Trophoblast cell (in vitro differentiated cells and primary cell): ENCODE data around the gene IFNA6.
A peak's percentile ranks its signal among the peaks of the same experiment; 100 is the strongest.

Experiments used
- DNase-seq, 2 donors: peaks; one replicate each; pipeline ENCODE4 v3.0.0-alpha.2; 2016
- H2AFZ ChIP-seq: 2 replicates; pipeline ENCODE4 v1.6.1; 2013; ENCODE audit warnings: low read length, moderate library complexity, mild to moderate bottlenecking; ENCODE audit not compliant: insufficient read depth, poor library complexity
- H2AK5ac ChIP-seq: 2 replicates; pipeline ENCODE4 v1.6.1; 2013; ENCODE audit warnings: mild to moderate bottlenecking, low read length
- H2BK120ac ChIP-seq: 2 replicates; pipeline ENCODE4 v1.6.1; 2013; ENCODE audit warnings: low read length, mild to moderate bottlenecking, moderate library complexity; ENCODE audit not compliant: insufficient read depth, poor library complexity
- H2BK12ac ChIP-seq: 2 replicates; pipeline ENCODE4 v1.6.1; 2013; ENCODE audit warnings: mild to moderate bottlenecking, low read length, moderate library complexity
- H2BK5ac ChIP-seq: 2 replicates; pipeline ENCODE4 v1.6.1; 2013; ENCODE audit warnings: low read length, low read depth, moderate library complexity, mild to moderate bottlenecking; ENCODE audit not compliant: poor library complexity
- H3K14ac ChIP-seq: 2 replicates; pipeline ENCODE4 v1.6.1; 2013; ENCODE audit warnings: mild to moderate bottlenecking, low read length
- H3K18ac ChIP-seq: 2 replicates; pipeline ENCODE4 v1.6.1; 2013; ENCODE audit warnings: mild to moderate bottlenecking, low read length
- H3K23ac ChIP-seq: 2 replicates; pipeline ENCODE4 v1.6.1; 2013; ENCODE audit warnings: low read length
- H3K27ac ChIP-seq: 2 replicates; pipeline ENCODE4 v1.5.1; 2013; ENCODE audit warnings: low read depth, mild to moderate bottlenecking, inconsistent platforms, low read length, moderate library complexity
- H3K27me3 ChIP-seq: 2 replicates; pipeline ENCODE4 v1.6.1; 2013; ENCODE audit warnings: inconsistent platforms, mild to moderate bottlenecking, low read length, moderate library complexity; ENCODE audit not compliant: insufficient read depth
- H3K36me3 ChIP-seq, 2 experiments: 1 replicate in 1 of 2; 2 replicates in 1 of 2; pipeline ENCODE4 v1.6.1; 2013; ENCODE audit warnings: low read length in 2 of 2, mild to moderate bottlenecking in 2 of 2, moderate library complexity in 1 of 2; ENCODE audit not compliant: insufficient read depth in 2 of 2, control insufficient read depth in 1 of 2
- H3K4ac ChIP-seq: 2 replicates; pipeline ENCODE4 v1.6.1; 2013; ENCODE audit warnings: low read depth, mild to moderate bottlenecking, low read length, moderate library complexity
- H3K4me1 ChIP-seq, 2 experiments: 1 replicate in 1 of 2; 2 replicates in 1 of 2; pipeline ENCODE4 v1.6.1; 2013; ENCODE audit warnings: low read length in 2 of 2, mild to moderate bottlenecking in 2 of 2, moderate library complexity in 1 of 2; ENCODE audit not compliant: insufficient read depth in 2 of 2, control insufficient read depth in 1 of 2
- H3K4me2 ChIP-seq: 2 replicates; pipeline ENCODE4 v1.6.1; 2013; ENCODE audit warnings: inconsistent platforms, mild to moderate bottlenecking, low read length, moderate library complexity
- H3K4me3 ChIP-seq: 2 replicates; pipeline ENCODE4 v1.5.1; 2013; ENCODE audit warnings: mild to moderate bottlenecking, low read depth, low read length, inconsistent platforms
- H3K79me1 ChIP-seq: one replicate; pipeline ENCODE4 v1.6.1; 2013; ENCODE audit warnings: low read length
- H3K79me2 ChIP-seq: 2 replicates; pipeline ENCODE4 v1.6.1; 2013; ENCODE audit warnings: low read length, mild to moderate bottlenecking; ENCODE audit not compliant: control insufficient read depth, insufficient read depth, poor library complexity
- H3K9ac ChIP-seq: 2 replicates; pipeline ENCODE4 v1.6.1; 2013; ENCODE audit warnings: mild to moderate bottlenecking, low read length
- H3K9me3 ChIP-seq: 2 replicates; pipeline ENCODE4 v1.6.1; 2013; ENCODE audit warnings: low read depth, mild to moderate bottlenecking, control low read depth, inconsistent platforms, low read length; ENCODE audit not compliant: insufficient read depth
- H4K12ac ChIP-seq: 2 replicates; pipeline ENCODE4 v1.6.1; 2013; ENCODE audit warnings: low read depth, mild to moderate bottlenecking, low read length, moderate library complexity
- H4K8ac ChIP-seq: 2 replicates; pipeline ENCODE4 v1.6.1; 2013; ENCODE audit warnings: low read depth, mild to moderate bottlenecking, low read length, moderate library complexity
- H4K91ac ChIP-seq: one replicate; pipeline ENCODE4 v1.6.1; 2013; ENCODE audit warnings: low read depth, mild to moderate bottlenecking, low read length, moderate library complexity
- WGBS: extraction: QIAGEN DNeasy Blood & Tissue Kit; methylation state at CpG from one replicate; pipeline ENCODE4 v1.1.7; 2013; ENCODE audit warnings: missing lambda C conversion rate; ENCODE audit not compliant: insufficient read length, insufficient coverage; ENCODE audit errors: extremely low coverage; 5-methylcytosine and 5-hydroxymethylcytosine counted together

Gene IFNA6

GRCh38 chr9:21316860-21317259, 33.8 kb downstream of the IFNA6 start:
- Histone ChIP-seq H3K4me1 (no peaks in the 10 kb centered on the region), H3K4ac (no peak overlapping the region), H3K4me2 (no peak overlapping the region), H2AFZ (no peak overlapping the region), H4K91ac (no peak overlapping the region), H3K9ac (no peak overlapping the region), H3K27ac (no peak overlapping the region), H2BK5ac (no peak overlapping the region), H2BK12ac (no peak overlapping the region), H2AK5ac (no peak overlapping the region), H4K8ac (no peak overlapping the region), H3K14ac (no peak overlapping the region), H3K27me3 (no peaks in the 10 kb centered on the region), H2BK120ac (no peak overlapping the region), H3K79me2 (no peaks in the 10 kb centered on the region), H3K79me1 (no peaks in the 10 kb centered on the region), H3K4me3 (no peak overlapping the region), H4K12ac (no peak overlapping the region), H3K9me3 (no peaks in the 10 kb centered on the region), H3K23ac (no peak overlapping the region), H3K36me3 (peaks cover 0 to 2% of the 10 kb centered on the region in 2 experiments), H3K18ac (no peak overlapping the region)
- WGBS, result no CpG with 5 or more reads among the region's 3 CpGs
- no peak for DNase-seq

- no peak overlapping the region for H2AFZ ChIP-seq
- no peak overlapping the region for H3K4me3 ChIP-seq
- no peak overlapping the region for H3K4ac ChIP-seq
- no peak overlapping the region for H3K27ac ChIP-seq
- no peak overlapping the region for H3K14ac ChIP-seq
- H3K79me1 ChIP-seq, result no peaks in the 10 kb centered on the region
- H3K4me2 ChIP-seq, result no peak overlapping the region
- DNase-seq, result no peak
- peaks cover 0 to 2% of the 10 kb centered on the region in 2 experiments for H3K36me3 ChIP-seq
- WGBS, result no CpG with 5 or more reads among the region's 8 CpGs
- H4K12ac ChIP-seq, result no peak overlapping the region
- no peaks in the 10 kb centered on the region for H3K4me1 ChIP-seq
- H2BK5ac ChIP-seq, result no peak overlapping the region
- H3K18ac ChIP-seq, result no peak overlapping the region
- no peaks in the 10 kb centered on the region for H3K9me3 ChIP-seq
- H4K8ac ChIP-seq, result no peak overlapping the region
- no peak overlapping the region for H2AK5ac ChIP-seq
- no peak overlapping the region for H2BK120ac ChIP-seq
- H3K79me2 ChIP-seq, result no peaks in the 10 kb centered on the region
- H4K91ac ChIP-seq, result no peak overlapping the region
- no peak overlapping the region for H3K23ac ChIP-seq
- no peak overlapping the region for H2BK12ac ChIP-seq
- H3K27me3 ChIP-seq, result no peaks in the 10 kb centered on the region
- no peak overlapping the region for H3K9ac ChIP-seq
Measured at GRCh38 chr9:21316032-21316842, 34.5 kb downstream of the IFNA6 start.

GRCh38 chr9:21314152-21314551, 36.5 kb downstream of the IFNA6 start:
- peak in 1 of 2 donors; percentile 21 for DNase-seq
- no peaks in the 10 kb centered on the region for H3K4me1 ChIP-seq
- H2AFZ ChIP-seq, result no peak overlapping the region
- no peaks in the 10 kb centered on the region for H3K36me3 ChIP-seq
- no peak overlapping the region for H3K4me3 ChIP-seq
- H3K4ac ChIP-seq, result no peak overlapping the region
- no peak overlapping the region for H2BK5ac ChIP-seq
- no peaks in the 10 kb centered on the region for H3K9me3 ChIP-seq
- H3K4me2 ChIP-seq, result no peak overlapping the region
- H4K12ac ChIP-seq, result no peak overlapping the region
- H4K8ac ChIP-seq, result no peak overlapping the region
- no peaks in the 10 kb centered on the region for H3K79me1 ChIP-seq
- H3K18ac ChIP-seq, result no peak overlapping the region
- no peak overlapping the region for H3K27ac ChIP-seq
- no peak overlapping the region for H2BK12ac ChIP-seq
- H3K23ac ChIP-seq, result no peak overlapping the region
- H3K14ac ChIP-seq, result no peak overlapping the region
- no peak overlapping the region for H3K9ac ChIP-seq
- H2AK5ac ChIP-seq, result no peak overlapping the region
- no peak overlapping the region for H4K91ac ChIP-seq
- WGBS, result no CpG with 5 or more reads among the region's 2 CpGs
- no peak overlapping the region for H2BK120ac ChIP-seq
- no peaks in the 10 kb centered on the region for H3K79me2 ChIP-seq
- no peaks in the 10 kb centered on the region for H3K27me3 ChIP-seq

- Histone ChIP-seq H3K9ac (no peak overlapping the region), H4K91ac (no peak overlapping the region), H3K4me3 (no peak overlapping the region), H3K79me2 (no peaks in the 10 kb centered on the region), H3K4me2 (no peak overlapping the region), H4K8ac (no peak overlapping the region), H4K12ac (no peak overlapping the region), H3K14ac (no peak overlapping the region), H3K4me1 (no peaks in the 10 kb centered on the region), H2BK5ac (no peak overlapping the region), H3K9me3 (no peaks in the 10 kb centered on the region), H2BK120ac (no peak overlapping the region), H2BK12ac (no peak overlapping the region), H3K4ac (no peak overlapping the region), H2AFZ (no peak overlapping the region), H3K23ac (no peak overlapping the region), H3K36me3 (no peaks in the 10 kb centered on the region), H3K27ac (no peak overlapping the region), H3K18ac (no peak overlapping the region), H3K27me3 (no peaks in the 10 kb centered on the region), H3K79me1 (no peaks in the 10 kb centered on the region), H2AK5ac (no peak overlapping the region)
- WGBS, result no CpG with 5 or more reads among the region's 1 CpG
- DNase-seq, result no peak
Measured at GRCh38 chr9:21311889-21312288, 38.8 kb downstream of the IFNA6 start.
